Suprapubic skin (tissue), 4 donors: ENCODE data around the gene TBKBP1. TPM values are rescaled to one million over a fixed set of nuclear protein-coding genes. Genes with fewer than 3 reads are reported as not detected.

Source experiments
- DNase-seq, 2 donors: peaks; one replicate each; pipeline ENCODE4 v3.0.0-alpha.2; 2019; ENCODE audit warnings: low spot score in 2 of 2
- H3K27ac ChIP-seq: fragments of 200-600 bp; sonication (generic); one replicate; pipeline ENCODE4 v1.5.1; 2019
- H3K27me3 ChIP-seq: fragments of 200-600 bp; sonication (generic); one replicate; pipeline ENCODE4 v1.5.1; 2019
- H3K36me3 ChIP-seq: fragments of 200-600 bp; sonication (generic); one replicate; pipeline ENCODE4 v1.5.1; 2019
- H3K4me1 ChIP-seq: fragments of 200-600 bp; sonication (generic); one replicate; pipeline ENCODE4 v1.5.1; 2019
- H3K4me3 ChIP-seq: fragments of 200-600 bp; sonication (generic); one replicate; pipeline ENCODE4 v1.5.1; 2019; ENCODE audit warnings: mild to moderate bottlenecking
- H3K9me3 ChIP-seq: fragments of 200-600 bp; sonication (generic); one replicate; pipeline ENCODE4 v1.5.1; 2019
- CTCF ChIP-seq, 2 donors: fragments of 200-600 bp in 1 of 2; fragments of 450-650 bp in 1 of 2; sonication (generic) in 1 of 2; IDR thresholded peaks; one replicate each; pipeline ENCODE4 v1.5.1; 2016 to 2019; ENCODE audit warnings: antibody characterized with exemption in 2 of 2, mild to moderate bottlenecking in 1 of 2, moderate library complexity in 1 of 2
- EP300 ChIP-seq: sonication (generic); formaldehyde crosslinking; IDR thresholded peaks from one replicate; pipeline ENCODE4 v1.6.1; 2017; ENCODE audit warnings: antibody characterized with exemption
- POLR2A ChIP-seq, 2 donors: fragments of 450-650 bp; IDR thresholded peaks; one replicate each; pipeline ENCODE4 v1.6.1; 2017; ENCODE audit warnings: antibody characterized with exemption in 2 of 2, mild to moderate bottlenecking in 2 of 2, moderate library complexity in 2 of 2
- POLR2AphosphoS5 ChIP-seq, 3 donors: sonication (generic); formaldehyde crosslinking; IDR thresholded peaks; one replicate each; pipeline ENCODE4 v1.6.1; 2017; ENCODE audit warnings: antibody characterized with exemption in 3 of 3
- WGBS: methylation state at CpG from one replicate; pipeline ENCODE4 v1.1.5; 2018; 5-methylcytosine and 5-hydroxymethylcytosine counted together
- total RNA-seq, 4 donors: library from RNA; depleted of rRNA; stranded (reverse); fragments of >200 nt; gene quantifications; one replicate each; pipeline ENCODE4 v1.1.0, GENCODE V29; 2016

The TBKBP1 gene
- total RNA-seq: 10 to 100 TPM in 1 of 4 donors, 1 to 10 TPM in 3; 4.9 to 10.5 (median 8.4) TPM

GRCh38 chr17:47693731-47694580, at the start of gene TBKBP1:
TBKBP1 (plus strand) TSS chr17:47694161; CDS start chr17:47696113, 1,952 bp downstream.
- 2% methylated on average over 53 of the region's 87 CpGs for WGBS
- peaks cover 8% of the 10 kb centered on the region for H3K36me3 ChIP-seq
- peaks cover 30% of the 10 kb centered on the region for H3K4me1 ChIP-seq
- H3K4me3 ChIP-seq: peak within 1 kb of the TSS; percentile 99
- TF ChIP-seq CTCF (IDR thresholded peaks at IDR 0.05) (no peak), POLR2A (IDR thresholded peaks at IDR 0.05) (no peak), POLR2AphosphoS5 (IDR thresholded peaks at IDR 0.05) (no peak), EP300 (no peak)
- peak within 1 kb of the TSS; percentile 88 for H3K27ac ChIP-seq
- no peaks in the 10 kb centered on the region for H3K27me3 ChIP-seq
- no peak for DNase-seq
- no peaks in the 10 kb centered on the region for H3K9me3 ChIP-seq

GRCh38 chr17:47644324-47644723, 49.6 kb upstream of the TBKBP1 start:
- WGBS: 86% methylated on average over 5 of the region's 5 CpGs

GRCh38 chr17:47649153-47649971, 44.6 kb upstream of the TBKBP1 start, which contains the start of gene KPNB1:
KPNB1 (plus strand) TSS chr17:47649919; CDS start chr17:47650245, 326 bp downstream.
- Histone ChIP-seq H3K4me1 (peaks cover 29% of the 10 kb centered on the region), H3K27ac (peak within 1 kb of the TSS; percentile 91), H3K27me3 (no peaks in the 10 kb centered on the region), H3K4me3 (peak within 1 kb of the TSS; percentile 89), H3K36me3 (peaks cover 23% of the 10 kb centered on the region), H3K9me3 (no peaks in the 10 kb centered on the region)
- DNase-seq: peak; percentile 100
- WGBS: under 1% methylated on average over 60 of the region's 74 CpGs
- TF ChIP-seq CTCF (IDR thresholded peaks at IDR 0.05) (no peak), EP300 (no peak), POLR2AphosphoS5 (IDR thresholded peaks at IDR 0.05) (peak; percentile 52 to 99 (median 97)), POLR2A (IDR thresholded peaks at IDR 0.05) (peak in 1 of 2 donors; percentile 41)

More at GRCh38 chr17:47644324-47644723, 49.6 kb upstream of the TBKBP1 start:
- peaks cover 9% of the 10 kb centered on the region for H3K4me1 ChIP-seq
- H3K27me3 ChIP-seq: no peaks in the 10 kb centered on the region
- no peak overlapping the region for H3K27ac ChIP-seq
- TF ChIP-seq EP300 (no peak), POLR2A (IDR thresholded peaks at IDR 0.05) (no peak), CTCF (IDR thresholded peaks at IDR 0.05) (no peak), POLR2AphosphoS5 (IDR thresholded peaks at IDR 0.05) (no peak)
- no peaks in the 10 kb centered on the region for H3K9me3 ChIP-seq
- H3K36me3 ChIP-seq: no peaks in the 10 kb centered on the region
- no peak for DNase-seq
- H3K4me3 ChIP-seq: no peak overlapping the region

GRCh38 chr17:47649972-47650524, 43.9 kb upstream of the TBKBP1 start:
- TF ChIP-seq POLR2AphosphoS5 (IDR thresholded peaks at IDR 0.05) (no peak), EP300 (no peak), POLR2A (IDR thresholded peaks at IDR 0.05) (no peak)
- Histone ChIP-seq H3K4me3 (peak overlapping the region; percentile 89), H3K4me1 (peaks cover 35% of the 10 kb centered on the region), H3K27ac (peak overlapping the region; percentile 91), H3K27me3 (no peaks in the 10 kb centered on the region), H3K36me3 (peaks cover 30% of the 10 kb centered on the region), H3K9me3 (no peaks in the 10 kb centered on the region)
- 0% methylated on average over 17 of the region's 48 CpGs for WGBS
- DNase-seq: peak in 1 of 2 donors; percentile 83
